H1 (cell line): ENCODE measurements around the gene DNAH1. TPM values are rescaled to one million over a fixed set of nuclear protein-coding genes. Genes with fewer than 3 reads are reported as not detected.

Experiments
- CTCF ChIA-PET: fragments of 300-600 bp; sonication (Branson Sonifier 250); formaldehyde crosslinking; loops from one replicate; lab custom pipeline; 2021; ENCODE audit not compliant: partially characterized antibody; lab: Charles Lee
- POLR2A ChIA-PET: fragments of 300-600 bp; sonication (Branson Sonifier 250); formaldehyde crosslinking; loops from one replicate; lab custom pipeline; 2021; ENCODE audit warnings: inconsistent platforms; ENCODE audit not compliant: partially characterized antibody; lab: Charles Lee
- DNase-seq, 2 experiments: peaks; one replicate each; pipeline versions ENCODE4 v3.0.0 to v3.0.0-alpha.2; 2010 to 2022; ENCODE audit warnings: low spot score in 2 of 2, low read depth in 1 of 2, mixed read lengths in 1 of 2
- FAIRE-seq: peaks from 2 replicates; lab custom pipeline; 2011; peaks lifted over from hg19 to GRCh38; lab: Jason Lieb, UNC
- H2AFZ ChIP-seq: 2 replicates; pipeline ENCODE4 v1.8.1; 2012; ENCODE audit warnings: low read length, inconsistent platforms
- H2AK5ac ChIP-seq: 2 replicates; pipeline ENCODE4 v1.6.1; 2013; ENCODE audit warnings: low read depth, low read length
- H2BK120ac ChIP-seq: replicated peaks from 2 replicates; pipeline ENCODE3; 2013; ENCODE audit warnings: low read depth, low read length, inconsistent platforms
- H2BK12ac ChIP-seq: 2 replicates; pipeline ENCODE4 v1.6.1; 2013; ENCODE audit warnings: low read depth, low read length
- H2BK15ac ChIP-seq: 2 replicates; pipeline ENCODE4 v1.6.1; 2013; ENCODE audit warnings: low read length
- H2BK20ac ChIP-seq: 2 replicates; pipeline ENCODE4 v1.6.1; 2013; ENCODE audit warnings: low read length
- H2BK5ac ChIP-seq: 2 replicates; pipeline ENCODE4 v1.6.1; 2013; ENCODE audit warnings: low read depth, low read length
- H3K14ac ChIP-seq: 2 replicates; pipeline ENCODE4 v1.6.1; 2013; ENCODE audit warnings: inconsistent platforms; ENCODE audit not compliant: insufficient read length
- H3K18ac ChIP-seq: 2 replicates; pipeline ENCODE4 v1.6.1; 2013; ENCODE audit warnings: low read length; ENCODE audit errors: extremely low read depth
- H3K23ac ChIP-seq: 2 replicates; pipeline ENCODE4 v1.6.1; 2013; ENCODE audit warnings: inconsistent platforms; ENCODE audit not compliant: insufficient read length
- H3K23me2 ChIP-seq: 2 replicates; pipeline ENCODE4 v1.6.1; 2013; ENCODE audit warnings: low read depth, low read length
- H3K27ac ChIP-seq: 2 replicates; pipeline ENCODE4 v1.6.1; 2011; ENCODE audit warnings: low read depth, low read length, inconsistent platforms
- H3K27me3 ChIP-seq, 4 experiments: replicated peaks in 1 of 4; 1 replicate in 1 of 4; 2 replicates in 3 of 4; pipeline versions ENCODE4 v1.6.1 to v1.8.1; 2011 to 2013; ENCODE audit warnings: low read length in 3 of 4, mild to moderate bottlenecking in 3 of 4, inconsistent platforms in 2 of 4, mixed read lengths in 2 of 4, moderate library complexity in 1 of 4; ENCODE audit not compliant: control insufficient read depth in 3 of 4, insufficient read depth in 3 of 4; ENCODE audit errors: extremely low read depth in 1 of 4
- H3K36me3 ChIP-seq, 4 experiments: 2 replicates each; pipeline versions ENCODE4 v1.6.1 to v1.8.1; 2011 to 2013; ENCODE audit warnings: mild to moderate bottlenecking in 4 of 4, low read length in 3 of 4, moderate library complexity in 2 of 4, control low read depth in 1 of 4, inconsistent platforms in 1 of 4; ENCODE audit not compliant: insufficient read depth in 4 of 4, control insufficient read depth in 2 of 4
- H3K4ac ChIP-seq: replicated peaks from 2 replicates; pipeline ENCODE3; 2013; ENCODE audit warnings: low read length, low read depth, mixed read lengths, inconsistent platforms; ENCODE audit not compliant: insufficient read length
- H3K4me1 ChIP-seq, 4 experiments: replicated peaks in 1 of 4; 1 replicate in 1 of 4; 2 replicates in 3 of 4; pipeline versions ENCODE4 v1.6.1 to v1.8.1; 2011 to 2013; ENCODE audit warnings: low read length in 3 of 4, inconsistent platforms in 2 of 4, mixed read lengths in 1 of 4; ENCODE audit not compliant: insufficient read depth in 4 of 4, control insufficient read depth in 3 of 4
- H3K4me2 ChIP-seq, 2 experiments: 2 replicates each; pipeline versions ENCODE4 v1.6.1 to v1.8.1; 2011 to 2013; ENCODE audit warnings: low read depth in 2 of 2, low read length in 2 of 2, control low read depth in 1 of 2, inconsistent platforms in 1 of 2, mild to moderate bottlenecking in 1 of 2; ENCODE audit not compliant: insufficient read depth in 1 of 2
- H3K4me3 ChIP-seq, 4 experiments: fragments of 200-600, 300-600 bp in 1 of 4; sonication (generic), shearing (Covaris generic), sonication (Bioruptor Twin) in 1 of 4; 2 replicates each; pipeline versions ENCODE4 v1.5.1 to v1.8.1; 2011 to 2016; ENCODE audit warnings: low read length in 4 of 4, low read depth in 3 of 4, control low read depth in 2 of 4, inconsistent platforms in 2 of 4, mild to moderate bottlenecking in 2 of 4, mixed read lengths in 1 of 4, moderate library complexity in 1 of 4; ENCODE audit not compliant: insufficient read depth in 2 of 4; ENCODE audit errors: extremely low read depth in 1 of 4
- H3K56ac ChIP-seq: replicated peaks from 2 replicates; pipeline ENCODE3; 2013; ENCODE audit warnings: low read depth, mild to moderate bottlenecking, mixed read lengths, low read length, inconsistent platforms; ENCODE audit not compliant: insufficient read length
- H3K79me1 ChIP-seq: 2 replicates; pipeline ENCODE4 v1.6.1; 2013; ENCODE audit warnings: low read depth, low read length, control low read depth
- H3K79me2 ChIP-seq, 2 experiments: 2 replicates each; pipeline versions ENCODE4 v1.6.1 to v1.8.1; 2012 to 2013; ENCODE audit warnings: low read length in 2 of 2, mild to moderate bottlenecking in 2 of 2, inconsistent platforms in 1 of 2; ENCODE audit not compliant: insufficient read depth in 2 of 2, control insufficient read depth in 1 of 2
- H3K9ac ChIP-seq, 4 experiments: replicated peaks in 1 of 4; 1 replicate in 1 of 4; 2 replicates in 3 of 4; pipeline versions ENCODE4 v1.6.1 to v1.8.1; 2011 to 2013; ENCODE audit warnings: low read depth in 3 of 4, low read length in 3 of 4, control low read depth in 2 of 4, mild to moderate bottlenecking in 2 of 4, moderate library complexity in 2 of 4, inconsistent platforms in 1 of 4; ENCODE audit errors: extremely low read depth in 1 of 4
- H3K9me3 ChIP-seq, 2 experiments: 2 replicates each; pipeline versions ENCODE4 v1.6.1 to v1.8.1; 2012 to 2013; ENCODE audit warnings: mild to moderate bottlenecking in 2 of 2, moderate library complexity in 2 of 2, control low read depth in 1 of 2, inconsistent platforms in 1 of 2, low read depth in 1 of 2, low read length in 1 of 2, mixed read lengths in 1 of 2; ENCODE audit not compliant: insufficient read depth in 2 of 2
- H4K20me1 ChIP-seq, 2 experiments: replicated peaks in 1 of 2; 2 replicates each; pipeline versions ENCODE3 to v1.8.1; 2011 to 2013; ENCODE audit warnings: inconsistent platforms in 2 of 2, low read length in 2 of 2, mild to moderate bottlenecking in 1 of 2; ENCODE audit not compliant: insufficient read depth in 2 of 2, control insufficient read depth in 1 of 2
- H4K5ac ChIP-seq: 2 replicates; pipeline ENCODE4 v1.6.1; 2013; ENCODE audit warnings: low read length, low read depth, mixed read lengths, inconsistent platforms; ENCODE audit not compliant: insufficient read length
- H4K8ac ChIP-seq: 2 replicates; pipeline ENCODE4 v1.8.0; 2013; ENCODE audit warnings: mild to moderate bottlenecking, moderate library complexity, low read length, inconsistent platforms; ENCODE audit not compliant: insufficient read depth; ENCODE audit errors: extremely low read depth
- H4K91ac ChIP-seq: replicated peaks from 2 replicates; pipeline ENCODE3; 2013; ENCODE audit warnings: low read length, mixed read lengths, inconsistent platforms; ENCODE audit not compliant: insufficient read length
- BCL11A ChIP-seq, 2 experiments: IDR thresholded peaks; one replicate each; pipeline ENCODE4 v1.6.1; 2011; ENCODE audit warnings: low read depth in 2 of 2, low read length in 2 of 2, mild to moderate bottlenecking in 2 of 2
- CBX8 ChIP-seq: fragments of 300-800, 300-1000 bp; sonication (generic); IDR thresholded peaks from 2 replicates; pipeline ENCODE4 v1.7.1; 2016; ENCODE audit warnings: low read depth, low read length, borderline replicate concordance
- CREB1 ChIP-seq: IDR thresholded peaks from 2 replicates; pipeline ENCODE4 v1.6.1; 2012; ENCODE audit warnings: inconsistent platforms
- E2F6 ChIP-seq: IDR thresholded peaks from 2 replicates; pipeline ENCODE4 v1.6.1; 2012; ENCODE audit warnings: inconsistent platforms
- KDM1A ChIP-seq: fragments of 200-600, 300-600 bp; sonication (generic); IDR thresholded peaks from 2 replicates; pipeline ENCODE4 v1.7.1; 2016; ENCODE audit warnings: mild to moderate bottlenecking, low read length, borderline replicate concordance
- MAFK ChIP-seq: IDR thresholded peaks from 2 replicates; pipeline ENCODE4 v1.6.1; 2012; ENCODE audit warnings: low read depth, mild to moderate bottlenecking, improper control_type of control experiment, low read length
- NRF1 ChIP-seq: IDR thresholded peaks from 2 replicates; pipeline ENCODE4 v1.6.1; 2011; ENCODE audit warnings: mild to moderate bottlenecking, low read depth, low read length, improper control_type of control experiment
- PHF8 ChIP-seq: fragments of 200-600 bp; sonication (generic); conservative IDR thresholded peaks from 2 replicates; pipeline ENCODE4 v1.7.1; 2012; ENCODE audit warnings: low read depth, mild to moderate bottlenecking, inconsistent platforms, low read length, moderate library complexity
- POLR2A ChIP-seq, 2 experiments: IDR thresholded peaks; 1 replicate in 1 of 2; 2 replicates in 1 of 2; pipeline ENCODE4 v1.6.1; 2011; ENCODE audit warnings: low read depth in 2 of 2, low read length in 2 of 2, mild to moderate bottlenecking in 2 of 2; ENCODE audit errors: control extremely low read depth in 1 of 2
- RNF2 ChIP-seq: fragments of 200-900, 300-1000 bp; sonication (generic); IDR thresholded peaks from 2 replicates; pipeline ENCODE4 v1.7.1; 2016; ENCODE audit warnings: borderline replicate concordance, low read depth, mild to moderate bottlenecking, antibody characterized with exemption, low read length; ENCODE audit not compliant: poor library complexity, severe bottlenecking; ENCODE audit errors: missing control alignments
- SP2 ChIP-seq: IDR thresholded peaks from 2 replicates; pipeline ENCODE4 v1.6.1; 2012; ENCODE audit warnings: mild to moderate bottlenecking, low read length, inconsistent platforms
- ZNF274 ChIP-seq: IDR thresholded peaks from 2 replicates; pipeline ENCODE4 v1.7.0; 2012; ENCODE audit warnings: low read length, borderline replicate concordance; ENCODE audit errors: extremely low read depth
- WGBS, 2 experiments: shearing (Covaris generic) in 1 of 2; methylation state at CpG; one replicate each; pipeline versions ENCODE4 v1.1.6 to v1.1.7; 2013 to 2015; ENCODE audit warnings: low lambda C conversion rate in 2 of 2, mixed read lengths in 2 of 2, inconsistent platforms in 1 of 2, low coverage in 1 of 2, missing lambda C conversion rate in 1 of 2; ENCODE audit not compliant: insufficient replicate concordance in 2 of 2, insufficient coverage in 1 of 2, insufficient read length in 1 of 2; ENCODE audit errors: extremely low coverage in 1 of 2, missing lambda C conversion rate in 1 of 2; 5-methylcytosine and 5-hydroxymethylcytosine counted together
- polyA plus RNA-seq, 7 experiments: library from polyadenylated mRNA; depleted of rRNA in 3 of 7; stranded (reverse) in 5 of 7; unstranded in 2 of 7; fragments of >200 nt in 5 of 7; fragments of 200-250 nt in 2 of 7; gene quantifications; 1 replicate in 5 of 7; 2 replicates in 1 of 7; 4 replicates in 1 of 7; pipeline versions ENCODE4 v1.2.1 to v1.2.3, GENCODE V29; 2011 to 2013; ENCODE audit warnings: missing spikeins in 2 of 7, mixed read lengths in 2 of 7
- total RNA-seq: library from RNA; stranded (reverse); fragmentation: NEBNext Ultra II Directional; extraction: Animal tissue kit (Norgen Biotek cat#: 25700); gene quantifications from 2 replicates; pipeline ENCODE4 v1.2.1, GENCODE V29; 2021

Gene DNAH1
- total and polyA plus RNA-seq, 2 of the 8 experiments (the other 6 are each of a cell fraction or from before 2014, with no cell fraction given): 1.0 to 1.5 TPM

- no peak overlapping the region for H2AK5ac ChIP-seq
- no peaks in the 10 kb centered on the region for H3K4me1 ChIP-seq
- no peak overlapping the region for H4K8ac ChIP-seq
- no peak overlapping the region for H4K5ac ChIP-seq
- no peaks in the 10 kb centered on the region for H3K79me2 ChIP-seq
- H3K9me3 ChIP-seq: no peaks in the 10 kb centered on the region
- H3K9ac ChIP-seq: no peak overlapping the region
- no peak overlapping the region for H2BK20ac ChIP-seq
- no peak overlapping the region for H2BK12ac ChIP-seq
- no peaks in the 10 kb centered on the region; a peak in 1 of 7 replicates for H3K27me3 ChIP-seq
- no peak overlapping the region for H3K14ac ChIP-seq
- POLR2A ChIA-PET: interaction anchor here (0.6 to 1.4 kb wide), 3 partner anchors 37 to 356 kb away, joined by 3 to 4 read pairs (median 3); no protein-coding TSS in a partner anchor
- H3K23ac ChIP-seq: no peak overlapping the region
- DNase-seq (no peak), FAIRE-seq (no peak)
- H2BK15ac ChIP-seq: no peak overlapping the region
- H3K27ac ChIP-seq: no peak overlapping the region
- 92% methylated on average over 13 of the region's 13 CpGs; no CpG with 5 or more reads in 1 of the 2 experiments for WGBS, 2 experiments
- H3K79me1 ChIP-seq: no peaks in the 10 kb centered on the region
- CTCF ChIA-PET: interaction anchor here (1.0 to 10.8 kb wide), 9 partner anchors 7 to 100 kb away, joined by 3 to 99 read pairs (median 6); no protein-coding TSS in a partner anchor
- no peak overlapping the region for H4K91ac ChIP-seq
- H3K4me2 ChIP-seq: no peak overlapping the region
- no peak overlapping the region for H3K56ac ChIP-seq
- no peaks in the 10 kb centered on the region for H3K23me2 ChIP-seq
- no peaks in the 10 kb centered on the region for H4K20me1 ChIP-seq
- H2BK5ac ChIP-seq: no peak overlapping the region
- H2BK120ac ChIP-seq: no peak overlapping the region
- H3K18ac ChIP-seq: no peak overlapping the region
- no peak overlapping the region for H3K4ac ChIP-seq
- H3K36me3 ChIP-seq: no peaks in the 10 kb centered on the region
- H2AFZ ChIP-seq: no peak overlapping the region
- H3K4me3 ChIP-seq: no peak overlapping the region
- no peak for TF ChIP-seq E2F6
- no peak for TF ChIP-seq NRF1
- TF ChIP-seq KDM1A: no peak
- no peak for TF ChIP-seq ZNF274
- no peak for TF ChIP-seq CBX8
- TF ChIP-seq RNF2: no peak
- no peak for TF ChIP-seq PHF8
- TF ChIP-seq BCL11A (IDR thresholded peaks at IDR 0.05; ENCODE audit: low read depth in 2 of 2, low read length in 2 of 2): no peak
- TF ChIP-seq CREB1: no peak
- TF ChIP-seq MAFK: no peak
- no peak for TF ChIP-seq POLR2A (IDR thresholded peaks at IDR 0.05; ENCODE audit: control extremely low read depth in 1 of 2, low read depth in 2 of 2, low read length in 2 of 2)
- no peak for TF ChIP-seq SP2
Measured at GRCh38 chr3:52347716-52348635, 31.9 kb downstream of the DNAH1 start.
